H1 (cell line): ENCODE data around the gene DCTD. TPM values are rescaled to one million over a fixed set of nuclear protein-coding genes. Genes with fewer than 3 reads are reported as not detected.

Experiments used
- CTCF ChIA-PET: fragments of 300-600 bp; sonication (Branson Sonifier 250); formaldehyde crosslinking; loops from one replicate; lab custom pipeline; 2021; ENCODE audit not compliant: partially characterized antibody; lab: Charles Lee
- POLR2A ChIA-PET: fragments of 300-600 bp; sonication (Branson Sonifier 250); formaldehyde crosslinking; loops from one replicate; lab custom pipeline; 2021; ENCODE audit warnings: inconsistent platforms; ENCODE audit not compliant: partially characterized antibody; lab: Charles Lee
- DNase-seq, 2 experiments: peaks; one replicate each; pipeline versions ENCODE4 v3.0.0 to v3.0.0-alpha.2; 2010 to 2022; ENCODE audit warnings: low spot score in 2 of 2, low read depth in 1 of 2, mixed read lengths in 1 of 2
- FAIRE-seq: peaks from 2 replicates; lab custom pipeline; 2011; peaks lifted over from hg19 to GRCh38; lab: Jason Lieb, UNC
- H2AFZ ChIP-seq: 2 replicates; pipeline ENCODE4 v1.8.1; 2012; ENCODE audit warnings: low read length, inconsistent platforms
- H2AK5ac ChIP-seq: 2 replicates; pipeline ENCODE4 v1.6.1; 2013; ENCODE audit warnings: low read depth, low read length
- H2BK120ac ChIP-seq: replicated peaks from 2 replicates; pipeline ENCODE3; 2013; ENCODE audit warnings: low read depth, low read length, inconsistent platforms
- H2BK12ac ChIP-seq: 2 replicates; pipeline ENCODE4 v1.6.1; 2013; ENCODE audit warnings: low read depth, low read length
- H2BK15ac ChIP-seq: 2 replicates; pipeline ENCODE4 v1.6.1; 2013; ENCODE audit warnings: low read length
- H2BK20ac ChIP-seq: 2 replicates; pipeline ENCODE4 v1.6.1; 2013; ENCODE audit warnings: low read length
- H2BK5ac ChIP-seq: 2 replicates; pipeline ENCODE4 v1.6.1; 2013; ENCODE audit warnings: low read depth, low read length
- H3K14ac ChIP-seq: 2 replicates; pipeline ENCODE4 v1.6.1; 2013; ENCODE audit warnings: inconsistent platforms; ENCODE audit not compliant: insufficient read length
- H3K18ac ChIP-seq: 2 replicates; pipeline ENCODE4 v1.6.1; 2013; ENCODE audit warnings: low read length; ENCODE audit errors: extremely low read depth
- H3K23ac ChIP-seq: 2 replicates; pipeline ENCODE4 v1.6.1; 2013; ENCODE audit warnings: inconsistent platforms; ENCODE audit not compliant: insufficient read length
- H3K23me2 ChIP-seq: 2 replicates; pipeline ENCODE4 v1.6.1; 2013; ENCODE audit warnings: low read depth, low read length
- H3K27ac ChIP-seq: 2 replicates; pipeline ENCODE4 v1.6.1; 2011; ENCODE audit warnings: low read depth, low read length, inconsistent platforms
- H3K27me3 ChIP-seq, 4 experiments: replicated peaks in 1 of 4; 1 replicate in 1 of 4; 2 replicates in 3 of 4; pipeline versions ENCODE4 v1.6.1 to v1.8.1; 2011 to 2013; ENCODE audit warnings: low read length in 3 of 4, mild to moderate bottlenecking in 3 of 4, inconsistent platforms in 2 of 4, mixed read lengths in 2 of 4, moderate library complexity in 1 of 4; ENCODE audit not compliant: control insufficient read depth in 3 of 4, insufficient read depth in 3 of 4; ENCODE audit errors: extremely low read depth in 1 of 4
- H3K36me3 ChIP-seq, 4 experiments: 2 replicates each; pipeline versions ENCODE4 v1.6.1 to v1.8.1; 2011 to 2013; ENCODE audit warnings: mild to moderate bottlenecking in 4 of 4, low read length in 3 of 4, moderate library complexity in 2 of 4, control low read depth in 1 of 4, inconsistent platforms in 1 of 4; ENCODE audit not compliant: insufficient read depth in 4 of 4, control insufficient read depth in 2 of 4
- H3K4ac ChIP-seq: replicated peaks from 2 replicates; pipeline ENCODE3; 2013; ENCODE audit warnings: low read length, low read depth, mixed read lengths, inconsistent platforms; ENCODE audit not compliant: insufficient read length
- H3K4me1 ChIP-seq, 4 experiments: replicated peaks in 1 of 4; 1 replicate in 1 of 4; 2 replicates in 3 of 4; pipeline versions ENCODE4 v1.6.1 to v1.8.1; 2011 to 2013; ENCODE audit warnings: low read length in 3 of 4, inconsistent platforms in 2 of 4, mixed read lengths in 1 of 4; ENCODE audit not compliant: insufficient read depth in 4 of 4, control insufficient read depth in 3 of 4
- H3K4me2 ChIP-seq, 2 experiments: 2 replicates each; pipeline versions ENCODE4 v1.6.1 to v1.8.1; 2011 to 2013; ENCODE audit warnings: low read depth in 2 of 2, low read length in 2 of 2, control low read depth in 1 of 2, inconsistent platforms in 1 of 2, mild to moderate bottlenecking in 1 of 2; ENCODE audit not compliant: insufficient read depth in 1 of 2
- H3K4me3 ChIP-seq, 4 experiments: fragments of 200-600, 300-600 bp in 1 of 4; sonication (generic), shearing (Covaris generic), sonication (Bioruptor Twin) in 1 of 4; 2 replicates each; pipeline versions ENCODE4 v1.5.1 to v1.8.1; 2011 to 2016; ENCODE audit warnings: low read length in 4 of 4, low read depth in 3 of 4, control low read depth in 2 of 4, inconsistent platforms in 2 of 4, mild to moderate bottlenecking in 2 of 4, mixed read lengths in 1 of 4, moderate library complexity in 1 of 4; ENCODE audit not compliant: insufficient read depth in 2 of 4; ENCODE audit errors: extremely low read depth in 1 of 4
- H3K56ac ChIP-seq: replicated peaks from 2 replicates; pipeline ENCODE3; 2013; ENCODE audit warnings: low read depth, mild to moderate bottlenecking, mixed read lengths, low read length, inconsistent platforms; ENCODE audit not compliant: insufficient read length
- H3K79me1 ChIP-seq: 2 replicates; pipeline ENCODE4 v1.6.1; 2013; ENCODE audit warnings: low read depth, low read length, control low read depth
- H3K79me2 ChIP-seq, 2 experiments: 2 replicates each; pipeline versions ENCODE4 v1.6.1 to v1.8.1; 2012 to 2013; ENCODE audit warnings: low read length in 2 of 2, mild to moderate bottlenecking in 2 of 2, inconsistent platforms in 1 of 2; ENCODE audit not compliant: insufficient read depth in 2 of 2, control insufficient read depth in 1 of 2
- H3K9ac ChIP-seq, 4 experiments: replicated peaks in 1 of 4; 1 replicate in 1 of 4; 2 replicates in 3 of 4; pipeline versions ENCODE4 v1.6.1 to v1.8.1; 2011 to 2013; ENCODE audit warnings: low read depth in 3 of 4, low read length in 3 of 4, control low read depth in 2 of 4, mild to moderate bottlenecking in 2 of 4, moderate library complexity in 2 of 4, inconsistent platforms in 1 of 4; ENCODE audit errors: extremely low read depth in 1 of 4
- H3K9me3 ChIP-seq, 2 experiments: 2 replicates each; pipeline versions ENCODE4 v1.6.1 to v1.8.1; 2012 to 2013; ENCODE audit warnings: mild to moderate bottlenecking in 2 of 2, moderate library complexity in 2 of 2, control low read depth in 1 of 2, inconsistent platforms in 1 of 2, low read depth in 1 of 2, low read length in 1 of 2, mixed read lengths in 1 of 2; ENCODE audit not compliant: insufficient read depth in 2 of 2
- H4K20me1 ChIP-seq, 2 experiments: replicated peaks in 1 of 2; 2 replicates each; pipeline versions ENCODE3 to v1.8.1; 2011 to 2013; ENCODE audit warnings: inconsistent platforms in 2 of 2, low read length in 2 of 2, mild to moderate bottlenecking in 1 of 2; ENCODE audit not compliant: insufficient read depth in 2 of 2, control insufficient read depth in 1 of 2
- H4K5ac ChIP-seq: 2 replicates; pipeline ENCODE4 v1.6.1; 2013; ENCODE audit warnings: low read length, low read depth, mixed read lengths, inconsistent platforms; ENCODE audit not compliant: insufficient read length
- H4K8ac ChIP-seq: 2 replicates; pipeline ENCODE4 v1.8.0; 2013; ENCODE audit warnings: mild to moderate bottlenecking, moderate library complexity, low read length, inconsistent platforms; ENCODE audit not compliant: insufficient read depth; ENCODE audit errors: extremely low read depth
- H4K91ac ChIP-seq: replicated peaks from 2 replicates; pipeline ENCODE3; 2013; ENCODE audit warnings: low read length, mixed read lengths, inconsistent platforms; ENCODE audit not compliant: insufficient read length
- BACH1 ChIP-seq: IDR thresholded peaks from 2 replicates; pipeline ENCODE4 v1.6.1; 2012; ENCODE audit warnings: low read length, improper control_type of control experiment
- CBX8 ChIP-seq: fragments of 300-800, 300-1000 bp; sonication (generic); IDR thresholded peaks from 2 replicates; pipeline ENCODE4 v1.7.1; 2016; ENCODE audit warnings: low read depth, low read length, borderline replicate concordance
- E2F6 ChIP-seq: IDR thresholded peaks from 2 replicates; pipeline ENCODE4 v1.6.1; 2012; ENCODE audit warnings: inconsistent platforms
- EGR1 ChIP-seq: IDR thresholded peaks from 2 replicates; pipeline ENCODE4 v1.6.1; 2011; ENCODE audit warnings: low read depth, low read length, borderline replicate concordance
- EZH2 ChIP-seq: fragments of 200-600 bp; sonication (generic); IDR thresholded peaks from 2 replicates; pipeline ENCODE4 v1.7.1; 2012; ENCODE audit warnings: low read depth, mild to moderate bottlenecking, moderate library complexity, low read length, inconsistent platforms; ENCODE audit not compliant: severe bottlenecking
- MAX ChIP-seq: IDR thresholded peaks from 2 replicates; pipeline ENCODE4 v1.6.1; 2012; ENCODE audit warnings: inconsistent platforms
- NANOG ChIP-seq: IDR thresholded peaks from 2 replicates; pipeline ENCODE4 v1.6.1; 2011; ENCODE audit warnings: low read length, low read depth, mild to moderate bottlenecking, inconsistent platforms; ENCODE audit not compliant: insufficient read depth, poor library complexity, severe bottlenecking
- PHF8 ChIP-seq: fragments of 200-600 bp; sonication (generic); conservative IDR thresholded peaks from 2 replicates; pipeline ENCODE4 v1.7.1; 2012; ENCODE audit warnings: low read depth, mild to moderate bottlenecking, inconsistent platforms, low read length, moderate library complexity
- RFX5 ChIP-seq: IDR thresholded peaks from 2 replicates; pipeline ENCODE4 v1.6.1; 2011; ENCODE audit warnings: low read depth, low read length, improper control_type of control experiment, borderline replicate concordance
- SIN3A ChIP-seq, 2 experiments: IDR thresholded peaks in 1 of 2; conservative IDR thresholded peaks in 1 of 2; 2 replicates each; pipeline ENCODE4 v1.6.1; 2011 to 2012; ENCODE audit warnings: low read length in 2 of 2, improper control_type of control experiment in 1 of 2, low read depth in 1 of 2, mild to moderate bottlenecking in 1 of 2
- SP1 ChIP-seq: IDR thresholded peaks from 2 replicates; pipeline ENCODE4 v1.6.1; 2011; ENCODE audit warnings: low read depth, low read length
- WGBS, 2 experiments: shearing (Covaris generic) in 1 of 2; methylation state at CpG; one replicate each; pipeline versions ENCODE4 v1.1.6 to v1.1.7; 2013 to 2015; ENCODE audit warnings: low lambda C conversion rate in 2 of 2, mixed read lengths in 2 of 2, inconsistent platforms in 1 of 2, low coverage in 1 of 2, missing lambda C conversion rate in 1 of 2; ENCODE audit not compliant: insufficient replicate concordance in 2 of 2, insufficient coverage in 1 of 2, insufficient read length in 1 of 2; ENCODE audit errors: extremely low coverage in 1 of 2, missing lambda C conversion rate in 1 of 2; 5-methylcytosine and 5-hydroxymethylcytosine counted together
- polyA plus RNA-seq, 7 experiments: library from polyadenylated mRNA; depleted of rRNA in 3 of 7; stranded (reverse) in 5 of 7; unstranded in 2 of 7; fragments of >200 nt in 5 of 7; fragments of 200-250 nt in 2 of 7; gene quantifications; 1 replicate in 5 of 7; 2 replicates in 1 of 7; 4 replicates in 1 of 7; pipeline versions ENCODE4 v1.2.1 to v1.2.3, GENCODE V29; 2011 to 2013; ENCODE audit warnings: missing spikeins in 2 of 7, mixed read lengths in 2 of 7
- total RNA-seq: library from RNA; stranded (reverse); fragmentation: NEBNext Ultra II Directional; extraction: Animal tissue kit (Norgen Biotek cat#: 25700); gene quantifications from 2 replicates; pipeline ENCODE4 v1.2.1, GENCODE V29; 2021

The DCTD gene
- total and polyA plus RNA-seq, 2 of the 8 experiments (the other 6 are each of a cell fraction or from before 2014, with no cell fraction given), result 60.2 to 69.5 TPM

GRCh38 chr4:182855312-182855711 lies 61.9 kb downstream of the DCTD start:
- 90% methylated on average over 12 of the region's 12 CpGs; no CpG with 5 or more reads in 1 of the 2 experiments for WGBS, 2 experiments
- Histone ChIP-seq H2BK20ac (0 out of 2 replicates have a peak overlapping the region, but pooled peaks have one; percentile 90), H3K27ac (no peak overlapping the region; the same call in 1 of the 2 replicates), H4K5ac (peak overlapping the region; percentile 32), H3K9ac (no peak overlapping the region), H2BK5ac (peak overlapping the region; percentile 32; the same call in 1 of the 2 replicates), H3K79me2 (no peaks in the 10 kb centered on the region), H3K9me3 (peaks cover 0 to 3% of the 10 kb centered on the region in 2 experiments; a peak in 2 of 4 replicates), H3K36me3 (no peaks in the 10 kb centered on the region), H4K91ac (peak overlapping the region; percentile 76), H3K23me2 (no peaks in the 10 kb centered on the region), H3K23ac (no peak overlapping the region), H2BK12ac (no peak overlapping the region; the same call in 1 of the 2 replicates), H3K79me1 (no peaks in the 10 kb centered on the region), H2BK120ac (no peak overlapping the region), H4K20me1 (no peaks in the 10 kb centered on the region), H2AK5ac (no peak overlapping the region), H3K4me3 (no peak overlapping the region), H2AFZ (no peak overlapping the region), H3K4me1 (peaks cover 0 to 7% (median 1%) of the 10 kb centered on the region in 4 experiments; a peak in 1 of 7 replicates), H3K14ac (no peak overlapping the region), H3K27me3 (no peaks in the 10 kb centered on the region), H3K18ac (peak overlapping the region; percentile 60; the same call in 1 of the 2 replicates), H3K4me2 (no peak overlapping the region), H2BK15ac (no peak overlapping the region), H3K56ac (no peak overlapping the region), H4K8ac (peak overlapping the region; percentile 80; the same call in 1 of the 2 replicates), H3K4ac (no peak overlapping the region)
- CTCF ChIA-PET, result interaction anchor here (1.4 to 1.7 kb wide), 2 partner anchors 10 to 70 kb away, joined by 4 to 10 read pairs; no protein-coding TSS in a partner anchor
- TF ChIP-seq E2F6, result no peak
- TF ChIP-seq SIN3A (conservative IDR thresholded peaks at IDR 0.05 in 1 of 2, IDR thresholded peaks at IDR 0.05 in 1 of 2; ENCODE audit: low read depth in 1 of 2, low read length in 2 of 2), result no peak
- no peak for TF ChIP-seq SP1
- TF ChIP-seq RFX5, result no peak
- TF ChIP-seq CBX8, result no peak
- TF ChIP-seq BACH1, result no peak
- no peak for TF ChIP-seq PHF8
- no peak for TF ChIP-seq EGR1
- no peak for TF ChIP-seq NANOG
- no peak for TF ChIP-seq MAX
- no peak for TF ChIP-seq EZH2
- no peak for DNase-seq
- POLR2A ChIA-PET, result no interaction called here
- FAIRE-seq, result no peak
